Measurements from ENCODE around the gene TAOK3. TPM values are rescaled to one million over a fixed set of nuclear protein-coding genes. Genes with fewer than 3 reads are reported as not detected.

The TAOK3 gene
- total RNA-seq, 1 donor from 2014 or later = 15.7 TPM

- DNase-seq (ENCODE audit: low read depth) = no peak
- no peak for FAIRE-seq
- no peak overlapping the region for H3K4me3 Mint-ChIP-seq (ENCODE audit: unreplicated experiment)
Measured at GRCh38 chr12:118271770-118272417, 100.8 kb downstream of the TAOK3 start.

GRCh38 chr12:118271183-118271582 lies 101.5 kb downstream of the TAOK3 start:
- no peak overlapping the region for H3K27ac Mint-ChIP-seq (ENCODE audit: unreplicated experiment)
- no peak overlapping the region for H3K4me2 ChIP-seq (ENCODE audit: low read length)

More at GRCh38 chr12:118271770-118272417, 100.8 kb downstream of the TAOK3 start:
- no peak overlapping the region for H3K4me3 ChIP-seq (ENCODE audit: insufficient read depth, low read depth, low read length)
- H3K36me3 Mint-ChIP-seq (ENCODE audit: low read depth, unreplicated experiment) = no peaks in the 10 kb centered on the region
- no peaks in the 10 kb centered on the region for H3K27me3 Mint-ChIP-seq (ENCODE audit: low read depth, unreplicated experiment)
- no peaks in the 10 kb centered on the region for H3K9me3 Mint-ChIP-seq (ENCODE audit: unreplicated experiment)
- no peaks in the 10 kb centered on the region for H3K4me1 ChIP-seq (ENCODE audit: insufficient read depth, low read length)
- no peaks in the 10 kb centered on the region for H3K9me3 ChIP-seq (ENCODE audit: insufficient read depth, low read depth, low read length)
- no peak overlapping the region for H3K9ac ChIP-seq (ENCODE audit: low read length)
- no peak overlapping the region for H3K27ac ChIP-seq (ENCODE audit: low read depth, low read length)
- no peaks in the 10 kb centered on the region for H4K20me1 ChIP-seq (ENCODE audit: insufficient read depth, low read length)
- TF ChIP-seq EZH2 (IDR thresholded peaks at IDR 0.05; ENCODE audit: insufficient read depth, low read length) (no peak), CTCF (IDR thresholded peaks at IDR 0.05; ENCODE audit: insufficient read depth, low read depth, low read length) (no peak)
- H3K36me3 ChIP-seq (ENCODE audit: insufficient read depth, low read length) = no peaks in the 10 kb centered on the region
- H3K27me3 ChIP-seq (ENCODE audit: insufficient read depth, low read length) = no peaks in the 10 kb centered on the region
- H3K79me2 ChIP-seq (ENCODE audit: insufficient read depth, low read length) = no peaks in the 10 kb centered on the region
- H3K27ac Mint-ChIP-seq (ENCODE audit: unreplicated experiment) = no peak overlapping the region
- no peak overlapping the region for H3K4me2 ChIP-seq (ENCODE audit: low read length)
- no peaks in the 10 kb centered on the region for H3K4me1 Mint-ChIP-seq (ENCODE audit: low read depth, unreplicated experiment)
- H2AFZ ChIP-seq (ENCODE audit: low read depth, low read length) = no peak overlapping the region

More at GRCh38 chr12:118271183-118271582, 101.5 kb downstream of the TAOK3 start:
- H3K36me3 ChIP-seq (ENCODE audit: insufficient read depth, low read length) = no peaks in the 10 kb centered on the region
- H2AFZ ChIP-seq (ENCODE audit: low read depth, low read length) = no peak overlapping the region
- no peak for DNase-seq (ENCODE audit: low read depth)
- no peaks in the 10 kb centered on the region for H3K4me1 Mint-ChIP-seq (ENCODE audit: low read depth, unreplicated experiment)
- no peaks in the 10 kb centered on the region for H3K27me3 ChIP-seq (ENCODE audit: insufficient read depth, low read length)
- H3K9me3 Mint-ChIP-seq (ENCODE audit: unreplicated experiment) = no peaks in the 10 kb centered on the region
- H3K4me1 ChIP-seq (ENCODE audit: insufficient read depth, low read length) = no peaks in the 10 kb centered on the region
- no peaks in the 10 kb centered on the region for H3K36me3 Mint-ChIP-seq (ENCODE audit: low read depth, unreplicated experiment)
- no peaks in the 10 kb centered on the region for H3K79me2 ChIP-seq (ENCODE audit: insufficient read depth, low read length)
- H3K9me3 ChIP-seq (ENCODE audit: insufficient read depth, low read depth, low read length) = no peaks in the 10 kb centered on the region
- H3K4me3 ChIP-seq (ENCODE audit: insufficient read depth, low read depth, low read length) = no peak overlapping the region
- no peak overlapping the region for H3K27ac ChIP-seq (ENCODE audit: low read depth, low read length)
- TF ChIP-seq CTCF (IDR thresholded peaks at IDR 0.05; ENCODE audit: insufficient read depth, low read depth, low read length) = no peak
- no peak overlapping the region for H3K4me3 Mint-ChIP-seq (ENCODE audit: unreplicated experiment)
- H4K20me1 ChIP-seq (ENCODE audit: insufficient read depth, low read length) = no peaks in the 10 kb centered on the region
- FAIRE-seq = no peak
- no peak overlapping the region for H3K9ac ChIP-seq (ENCODE audit: low read length)
- H3K27me3 Mint-ChIP-seq (ENCODE audit: low read depth, unreplicated experiment) = no peaks in the 10 kb centered on the region

All from astrocyte (in vitro differentiated cells and primary cell).